Coronary artery (tissue), 2 donors: ENCODE results near the gene ITGB3BP.

ENCODE experiments used
- DNase-seq: peaks from one replicate; pipeline ENCODE4 v3.0.0-alpha.2; 2017; ENCODE audit warnings: low spot score
- H3K27ac ChIP-seq, 2 donors: fragments of 200-600 bp; sonication (generic); one replicate each; pipeline ENCODE4 v1.5.1; 2016 to 2019
- H3K4me3 ChIP-seq: fragments of 200-600 bp; sonication (generic); 2 replicates; pipeline ENCODE4 v1.5.1; 2016; ENCODE audit warnings: mild to moderate bottlenecking, moderate library complexity
- CTCF ChIP-seq: fragments of 200-600 bp; sonication (generic); IDR thresholded peaks from one replicate; pipeline ENCODE4 v1.5.1; 2019; ENCODE audit warnings: antibody characterized with exemption

ITGB3BP gene

GRCh38 chr1:63534406-63534805, 11.4 kb upstream of the ITGB3BP start:
- H3K4me3 ChIP-seq = no peak overlapping the region
- TF ChIP-seq CTCF = no peak
- DNase-seq = no peak
- H3K27ac ChIP-seq = no peak overlapping the region

- TF ChIP-seq CTCF = no peak
- Histone ChIP-seq H3K27ac (no peak overlapping the region), H3K4me3 (no peak overlapping the region)
- DNase-seq = no peak
Measured at GRCh38 chr1:63533931-63534330, 10.9 kb upstream of the ITGB3BP start.

GRCh38 chr1:63532727-63533126, 9.7 kb upstream of the ITGB3BP start:
- no peak overlapping the region for H3K27ac ChIP-seq

GRCh38 chr1:63524201-63524600, 1.2 kb upstream of the ITGB3BP start:
- peak overlapping the region; percentile 89 for H3K4me3 ChIP-seq
- TF ChIP-seq CTCF = no peak
- H3K27ac ChIP-seq = peak overlapping the region in 1 of 2 donors; percentile 84
- DNase-seq = no peak

More at GRCh38 chr1:63532727-63533126, 9.7 kb upstream of the ITGB3BP start:
- no peak overlapping the region for H3K4me3 ChIP-seq
- TF ChIP-seq CTCF = no peak
- DNase-seq = no peak

- Histone ChIP-seq H3K27ac (peak overlapping the region; percentile 84 to 98), H3K4me3 (peak overlapping the region; percentile 89)
- no peak for DNase-seq
- no peak for TF ChIP-seq CTCF
Measured at GRCh38 chr1:63523738-63524137, 713 bp upstream of the ITGB3BP start.

GRCh38 chr1:63516629-63517028, 6.4 kb downstream of the ITGB3BP start:
- H3K27ac ChIP-seq = no peak overlapping the region
- no peak overlapping the region for H3K4me3 ChIP-seq
- DNase-seq = no peak
- TF ChIP-seq CTCF = no peak

- no peak for TF ChIP-seq CTCF
- no peak for DNase-seq
- H3K4me3 ChIP-seq = no peak overlapping the region
- no peak overlapping the region for H3K27ac ChIP-seq
Measured at GRCh38 chr1:63512584-63512983, 10.4 kb downstream of the ITGB3BP start.
